PFSK-1 (cell line): Measurements from ENCODE around the gene NUF2.

Experiments
- FOXP2 ChIP-seq: optimal IDR thresholded peaks from 2 replicates; pipeline ENCODE3; 2011; ENCODE audit warnings: borderline replicate concordance, control low read depth, inconsistent platforms; ENCODE audit not compliant: insufficient read depth; ENCODE audit errors: extremely low read length, extremely low read depth
- POLR2AphosphoS5 ChIP-seq: IDR thresholded peaks from 2 replicates; pipeline ENCODE4 v1.6.1; 2012; ENCODE audit warnings: low read depth, mild to moderate bottlenecking, control low read depth, low read length, moderate library complexity
- REST ChIP-seq, 2 experiments: IDR thresholded peaks; 2 replicates each; pipeline versions ENCODE4 v1.6.1 to v1.8.0; 2011 to 2012; ENCODE audit warnings: low read depth in 2 of 2, low read length in 2 of 2, control low read depth in 1 of 2, inconsistent platforms in 1 of 2, mild to moderate bottlenecking in 1 of 2, moderate library complexity in 1 of 2; ENCODE audit not compliant: insufficient read depth in 1 of 2
- SIN3A ChIP-seq: IDR thresholded peaks from 2 replicates; pipeline ENCODE4 v1.6.1; 2012; ENCODE audit warnings: mild to moderate bottlenecking, low read length, moderate library complexity, borderline replicate concordance; ENCODE audit not compliant: insufficient read depth
- TAF1 ChIP-seq: IDR thresholded peaks from 2 replicates; pipeline ENCODE4 v1.6.1; 2012; ENCODE audit warnings: low read length, control low read depth, borderline replicate concordance; ENCODE audit not compliant: insufficient read depth

The NUF2 gene

GRCh38 chr1:163308811-163309210 is 12.9 kb upstream of the NUF2 start:
- no peak for TF ChIP-seq TAF1

GRCh38 chr1:163315773-163316374 is 5.9 kb upstream of the NUF2 start:
- TF ChIP-seq SIN3A (no peak), TAF1 (no peak), FOXP2 (no peak), POLR2AphosphoS5 (no peak), REST (IDR thresholded peaks at IDR 0.05; ENCODE audit: insufficient read depth in 1 of 2, low read depth in 2 of 2, low read length in 2 of 2) (no peak)

GRCh38 chr1:163320891-163321290 is 863 bp upstream of the NUF2 start:
- TF ChIP-seq REST (IDR thresholded peaks at IDR 0.05; ENCODE audit: insufficient read depth in 1 of 2, low read depth in 2 of 2, low read length in 2 of 2) (no peak), POLR2AphosphoS5 (no peak), SIN3A (no peak), FOXP2 (no peak), TAF1 (no peak)

- TF ChIP-seq FOXP2 (no peak), POLR2AphosphoS5 (no peak), TAF1 (no peak), SIN3A (no peak), REST (IDR thresholded peaks at IDR 0.05; ENCODE audit: insufficient read depth in 1 of 2, low read depth in 2 of 2, low read length in 2 of 2) (no peak)
Measured at GRCh38 chr1:163331116-163331515, 9.4 kb downstream of the NUF2 start.

GRCh38 chr1:163335216-163335615 is 13.5 kb downstream of the NUF2 start:
- TF ChIP-seq FOXP2 (no peak), REST (IDR thresholded peaks at IDR 0.05; ENCODE audit: insufficient read depth in 1 of 2, low read depth in 2 of 2, low read length in 2 of 2) (no peak), SIN3A (no peak), POLR2AphosphoS5 (no peak)
